ENCODE data around the gene KIF21B.
"Not testable (repeated sequence)": the region's sequence is repeated elsewhere in the genome, so short reads cannot be mapped to it uniquely, and the experiment has no call there.

KIF21B gene

GRCh38 chr1:200930285-200930684 is 93.2 kb downstream of the KIF21B start:
- DNase-seq, result not testable (repeated sequence)

DNA sequence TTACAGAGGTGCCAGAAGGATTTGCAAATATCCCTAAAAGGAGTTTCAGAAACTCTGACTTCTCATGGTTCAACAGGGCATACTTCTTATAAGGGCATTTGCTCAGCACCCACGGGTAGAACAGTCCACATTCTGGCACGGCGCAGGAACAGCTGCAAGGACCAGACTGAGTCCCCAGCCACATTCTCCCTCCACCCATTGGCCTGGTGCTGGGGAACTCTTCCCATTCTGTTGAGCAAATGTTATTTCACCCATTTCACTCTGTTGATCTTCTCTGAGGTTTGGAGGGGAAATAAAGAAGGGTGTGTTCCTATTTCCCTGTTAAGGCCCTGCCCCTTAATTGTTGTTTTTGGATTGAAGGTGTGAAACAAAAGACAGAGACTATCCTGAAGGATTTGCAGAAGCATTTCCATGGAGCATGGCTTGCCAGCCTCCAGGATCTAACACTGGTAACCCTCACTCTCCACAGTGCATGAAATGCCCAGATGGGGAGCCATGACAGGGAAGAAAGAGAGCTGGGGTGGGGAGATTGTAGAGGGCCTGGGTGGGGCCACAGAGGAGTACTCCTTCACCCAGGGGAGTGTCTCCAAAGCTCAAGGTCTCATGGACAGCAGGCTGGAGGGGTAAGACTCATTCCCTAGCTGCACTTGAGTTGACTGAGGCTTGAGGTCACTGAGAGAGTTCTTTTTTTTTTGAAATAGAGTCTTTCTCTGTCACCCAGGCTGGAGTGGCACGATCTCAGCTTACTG is 93.8 kb downstream of the KIF21B start:
- no peak for DNase-seq

DNA sequence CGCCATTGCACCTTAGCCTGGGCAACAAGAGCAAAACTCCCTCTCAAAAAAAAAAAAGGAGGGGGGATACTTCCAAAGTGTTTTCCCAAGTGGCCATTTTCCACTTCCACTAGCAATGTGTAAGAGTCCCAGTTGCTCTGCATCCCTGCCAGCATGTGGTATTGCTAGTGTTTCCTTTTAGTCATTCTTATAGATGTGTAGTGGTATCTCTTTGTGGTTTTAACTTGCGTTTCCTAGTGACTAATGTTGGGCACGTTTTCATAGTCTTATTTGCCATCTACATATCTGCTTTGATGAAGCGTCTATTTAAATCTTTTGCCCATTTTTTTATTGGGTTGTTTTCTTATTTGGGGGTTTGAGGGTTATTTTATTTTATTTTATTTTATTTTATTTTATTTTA is 97.7 kb downstream of the KIF21B start:
- no peak for DNase-seq

- no peak for DNase-seq
These were observed 99.9 kb downstream of the KIF21B start for GRCh38 chr1:200923601-200924000.

DNA sequence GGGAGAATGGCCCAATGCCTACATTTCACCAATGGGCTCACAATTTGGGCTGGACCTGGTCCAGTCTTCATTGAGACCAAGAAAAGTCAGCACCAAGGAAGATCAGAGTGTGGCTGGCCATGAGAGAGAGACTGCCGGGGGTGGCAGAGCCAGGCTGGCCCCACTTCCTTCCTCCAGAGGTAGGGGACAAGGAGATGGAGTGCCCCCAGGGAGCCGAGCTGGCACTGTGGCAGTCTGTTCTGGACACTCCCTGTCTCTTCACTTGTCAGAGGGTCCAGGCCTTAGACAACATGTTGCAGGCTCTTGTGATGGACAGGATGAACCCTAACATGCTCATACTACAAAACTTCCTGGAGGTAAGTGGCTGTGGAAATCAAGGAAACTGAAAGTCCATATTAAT is 101.1 kb downstream of the KIF21B start:
- no peak for DNase-seq

GRCh38 chr1:200921571-200922110 is 101.9 kb downstream of the KIF21B start:
- no peak for DNase-seq

Measured in NCI-H1930 (cell line).